Mesothelial cell of epicardium (in vitro differentiated cells): Measurements from ENCODE around the gene NLRC5. TPM values are rescaled to one million over a fixed set of nuclear protein-coding genes. Genes with fewer than 3 reads are reported as not detected.

Experiments
- DNase-seq, 2 experiments: peaks; one replicate each; pipeline ENCODE4 v3.0.0; 2021; ENCODE audit warnings: low spot score in 2 of 2; ENCODE audit not compliant: unreplicated experiment in 2 of 2
- H3K27ac Mint-ChIP-seq: 2 replicates; pipeline ENCODE4 v1.8.0; 2021; ENCODE audit warnings: mixed read lengths
- H3K27me3 Mint-ChIP-seq: 2 replicates; pipeline ENCODE4 v1.8.0; 2021; ENCODE audit warnings: low read depth, mixed read lengths
- H3K36me3 Mint-ChIP-seq: 2 replicates; pipeline ENCODE4 v1.8.0; 2021; ENCODE audit warnings: mixed read lengths
- H3K4me1 Mint-ChIP-seq: 2 replicates; pipeline ENCODE4 v1.8.0; 2021; ENCODE audit warnings: mixed read lengths
- H3K4me3 Mint-ChIP-seq: 2 replicates; pipeline ENCODE4 v1.8.0; 2021; ENCODE audit warnings: mild to moderate bottlenecking, moderate library complexity, mixed read lengths
- H3K9me3 Mint-ChIP-seq: 2 replicates; pipeline ENCODE4 v1.8.0; 2021; ENCODE audit warnings: mixed read lengths
- CTCF ChIP-seq: fragments of 200-600 bp; sonication (generic); IDR thresholded peaks from one replicate; pipeline ENCODE4 v1.5.0; 2021; ENCODE audit warnings: antibody characterized with exemption; ENCODE audit not compliant: unreplicated experiment
- total RNA-seq: library from RNA; stranded (reverse); gene quantifications from 3 replicates; pipeline ENCODE4 v1.2.1, GENCODE V29; 2021

Gene NLRC5
- total RNA-seq, 1 donor from 2014 or later = 3.7 TPM

DNA sequence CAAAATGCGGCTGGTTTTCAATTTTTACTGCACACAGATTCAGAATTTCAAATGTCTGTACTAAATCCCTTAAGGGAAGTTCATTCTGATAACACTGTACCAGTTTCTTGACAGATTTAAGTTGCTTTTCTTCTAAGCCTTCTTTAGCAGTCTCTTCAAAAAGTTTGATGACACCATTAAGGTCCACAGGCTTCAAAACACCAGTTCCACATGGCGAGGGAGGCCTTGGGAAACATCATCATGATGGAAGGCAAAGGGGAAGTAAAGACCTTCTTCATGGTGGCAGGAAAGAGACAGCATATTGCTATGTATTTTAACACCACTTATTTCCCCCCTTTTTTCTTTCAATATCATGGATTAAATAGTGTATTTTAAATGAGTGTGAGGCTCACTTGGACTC, 24.5 kb downstream of the NLRC5 start:
- Mint-ChIP-seq H3K4me3 (no peak overlapping the region), H3K36me3 (no peaks in the 10 kb centered on the region), H3K9me3 (no peaks in the 10 kb centered on the region), H3K4me1 (no peaks in the 10 kb centered on the region), H3K27me3 (peaks cover 6% of the 10 kb centered on the region), H3K27ac (no peak overlapping the region)
- no peak for TF ChIP-seq CTCF
- no peak for DNase-seq

DNA sequence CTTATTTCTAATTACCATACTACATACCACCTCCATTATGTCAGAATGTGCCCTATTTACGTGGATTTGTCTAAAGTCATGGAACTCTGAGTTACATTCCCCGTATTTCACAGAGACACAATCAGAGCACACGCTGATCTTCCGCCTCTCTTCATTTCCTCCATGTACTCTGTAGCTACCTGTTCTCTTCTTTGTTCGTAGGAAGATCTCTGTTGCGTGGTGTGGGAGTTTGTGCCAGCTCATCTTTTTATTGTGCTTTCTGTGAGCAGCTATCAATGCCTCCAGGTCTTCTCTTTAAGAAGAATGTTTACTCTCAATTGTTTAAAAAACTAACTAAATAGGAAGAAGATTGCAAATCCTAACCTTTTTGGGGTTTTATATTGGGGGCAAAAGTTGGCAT, 26.9 kb downstream of the NLRC5 start:
- H3K4me1 Mint-ChIP-seq = no peaks in the 10 kb centered on the region
- no peaks in the 10 kb centered on the region for H3K36me3 Mint-ChIP-seq
- peaks cover 24% of the 10 kb centered on the region for H3K27me3 Mint-ChIP-seq
- no peak for DNase-seq
- no peak overlapping the region for H3K27ac Mint-ChIP-seq
- H3K9me3 Mint-ChIP-seq = no peaks in the 10 kb centered on the region
- no peak overlapping the region for H3K4me3 Mint-ChIP-seq
- TF ChIP-seq CTCF = no peak

- peaks cover 25% of the 10 kb centered on the region for H3K27me3 Mint-ChIP-seq
- TF ChIP-seq CTCF = no peak
- H3K27ac Mint-ChIP-seq = no peak overlapping the region
Measured at GRCh38 chr16:57016831-57017230, 27.5 kb downstream of the NLRC5 start.

DNA sequence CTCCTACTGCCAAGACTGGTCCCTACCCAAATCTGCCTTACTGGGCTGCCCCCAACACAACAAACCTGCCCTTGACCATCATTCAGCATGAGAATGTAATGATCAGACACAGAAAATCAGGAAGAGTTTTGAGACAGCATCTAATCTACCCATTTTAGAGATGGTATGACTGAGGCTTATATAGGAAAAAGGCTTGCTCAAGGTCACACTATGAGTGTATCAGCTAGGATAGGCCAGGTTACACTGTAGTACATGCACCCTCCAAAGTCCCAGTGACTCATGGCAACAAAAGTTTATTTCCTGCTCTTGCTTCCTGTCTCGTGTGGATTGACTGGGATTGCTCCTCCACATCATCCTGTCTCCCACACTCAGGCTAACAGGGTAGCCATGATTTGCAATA, 27.9 kb downstream of the NLRC5 start:
- Mint-ChIP-seq H3K4me1 (no peaks in the 10 kb centered on the region), H3K27ac (no peak overlapping the region), H3K36me3 (no peaks in the 10 kb centered on the region), H3K4me3 (no peak overlapping the region), H3K27me3 (peaks cover 25% of the 10 kb centered on the region), H3K9me3 (no peaks in the 10 kb centered on the region)
- TF ChIP-seq CTCF = no peak
- no peak for DNase-seq

More at GRCh38 chr16:57016831-57017230, 27.5 kb downstream of the NLRC5 start:
- no peaks in the 10 kb centered on the region for H3K36me3 Mint-ChIP-seq
- H3K4me1 Mint-ChIP-seq = no peaks in the 10 kb centered on the region
- H3K4me3 Mint-ChIP-seq = no peak overlapping the region
- DNase-seq = no peak
- no peaks in the 10 kb centered on the region for H3K9me3 Mint-ChIP-seq

GRCh38 chr16:57019746-57020145, 30.4 kb downstream of the NLRC5 start:
- H3K4me3 Mint-ChIP-seq = no peak overlapping the region
- H3K27me3 Mint-ChIP-seq = peaks cover 31% of the 10 kb centered on the region
- H3K4me1 Mint-ChIP-seq = no peaks in the 10 kb centered on the region
- no peak for TF ChIP-seq CTCF
- no peak for DNase-seq
- no peaks in the 10 kb centered on the region for H3K9me3 Mint-ChIP-seq
- H3K27ac Mint-ChIP-seq = no peak overlapping the region
- H3K36me3 Mint-ChIP-seq = no peaks in the 10 kb centered on the region

DNA sequence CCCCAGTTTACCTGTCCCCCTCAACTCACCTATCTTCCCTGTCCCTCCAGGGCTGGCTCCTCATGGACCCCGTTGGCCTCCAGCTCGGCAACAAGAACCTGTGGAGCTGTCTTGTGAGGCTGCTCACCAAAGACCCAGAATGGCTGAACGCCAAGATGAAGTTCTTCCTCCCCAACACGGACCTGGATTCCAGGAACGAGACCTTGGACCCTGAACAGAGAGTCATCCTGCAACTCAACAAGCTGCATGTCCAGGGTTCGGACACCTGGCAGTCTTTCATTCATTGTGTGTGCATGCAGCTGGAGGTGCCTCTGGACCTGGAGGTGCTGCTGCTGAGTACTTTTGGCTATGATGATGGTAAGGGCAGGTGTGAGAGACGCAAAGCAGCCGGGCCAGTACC, 31.3 kb downstream of the NLRC5 start:
- Mint-ChIP-seq H3K4me1 (no peaks in the 10 kb centered on the region), H3K4me3 (no peak overlapping the region), H3K27ac (no peak overlapping the region), H3K27me3 (peaks cover 31% of the 10 kb centered on the region), H3K36me3 (no peaks in the 10 kb centered on the region), H3K9me3 (no peaks in the 10 kb centered on the region)
- DNase-seq = no peak
- TF ChIP-seq CTCF = no peak
